H9 (cell line): ENCODE results near the gene TP53BP2. TPM values are rescaled to one million over a fixed set of nuclear protein-coding genes. Genes with fewer than 3 reads are reported as not detected.

Experiments used
- DNase-seq: peaks from one replicate; pipeline ENCODE4 v3.0.0-alpha.2; 2017
- H2AFZ ChIP-seq: one replicate; pipeline ENCODE4 v1.6.1; 2013; ENCODE audit warnings: mild to moderate bottlenecking, low read length, control low read depth, moderate library complexity
- H2AK5ac ChIP-seq: 2 replicates; pipeline ENCODE4 v1.6.1; 2013; ENCODE audit warnings: low read length, control low read depth, mixed read lengths; ENCODE audit not compliant: insufficient read length
- H2BK120ac ChIP-seq: one replicate; pipeline ENCODE4 v1.6.1; 2013; ENCODE audit warnings: low read depth, mild to moderate bottlenecking, low read length, control low read depth, inconsistent platforms; ENCODE audit not compliant: poor library complexity, severe bottlenecking
- H2BK12ac ChIP-seq: 2 replicates; pipeline ENCODE4 v1.6.1; 2013; ENCODE audit warnings: low read length, control low read depth, mixed read lengths, low read depth; ENCODE audit not compliant: insufficient read length
- H2BK15ac ChIP-seq: 2 replicates; pipeline ENCODE4 v1.6.1; 2013; ENCODE audit warnings: low read depth, low read length, control low read depth
- H2BK20ac ChIP-seq: one replicate; pipeline ENCODE4 v1.6.1; 2013; ENCODE audit warnings: low read depth, mild to moderate bottlenecking, low read length, control low read depth, inconsistent platforms; ENCODE audit not compliant: poor library complexity, severe bottlenecking
- H2BK5ac ChIP-seq: 2 replicates; pipeline ENCODE4 v1.6.1; 2013; ENCODE audit warnings: low read length, control low read depth, mixed read lengths; ENCODE audit not compliant: insufficient read length
- H3K14ac ChIP-seq: 2 replicates; pipeline ENCODE4 v1.6.1; 2013; ENCODE audit warnings: low read length, control low read depth; ENCODE audit not compliant: insufficient read depth
- H3K18ac ChIP-seq: 2 replicates; pipeline ENCODE4 v1.6.1; 2013; ENCODE audit warnings: low read depth, mild to moderate bottlenecking, mixed read lengths, low read length, control low read depth; ENCODE audit not compliant: insufficient read length
- H3K23ac ChIP-seq: 2 replicates; pipeline ENCODE4 v1.6.1; 2013; ENCODE audit warnings: low read length, control low read depth, mixed read lengths, low read depth; ENCODE audit not compliant: insufficient read length
- H3K23me2 ChIP-seq: 2 replicates; pipeline ENCODE4 v1.6.1; 2013; ENCODE audit warnings: low read depth, mild to moderate bottlenecking, mixed read lengths, low read length, control low read depth; ENCODE audit not compliant: insufficient read length, poor library complexity, severe bottlenecking
- H3K27ac ChIP-seq: 2 replicates; pipeline ENCODE4 v1.5.1; 2013; ENCODE audit warnings: low read length, control low read depth, mixed read lengths, low read depth; ENCODE audit not compliant: insufficient read length
- H3K27me3 ChIP-seq: 2 replicates; pipeline ENCODE4 v1.6.1; 2013; ENCODE audit warnings: low read length, control low read depth, inconsistent platforms; ENCODE audit not compliant: insufficient read depth
- H3K4ac ChIP-seq: 2 replicates; pipeline ENCODE4 v1.6.1; 2013; ENCODE audit warnings: low read depth, mild to moderate bottlenecking, control low read depth, inconsistent platforms, low read length, moderate library complexity
- H3K4me1 ChIP-seq: 2 replicates; pipeline ENCODE4 v1.6.1; 2013; ENCODE audit warnings: low read length, control low read depth, inconsistent platforms; ENCODE audit not compliant: insufficient read depth
- H3K4me2 ChIP-seq: 2 replicates; pipeline ENCODE4 v1.6.1; 2013; ENCODE audit warnings: low read length, control low read depth, mixed read lengths; ENCODE audit not compliant: insufficient read length, insufficient read depth
- H3K56ac ChIP-seq: 2 replicates; pipeline ENCODE4 v1.6.1; 2013; ENCODE audit warnings: low read depth, mild to moderate bottlenecking, mixed read lengths, low read length, control low read depth; ENCODE audit not compliant: insufficient read length
- H3K79me1 ChIP-seq: 2 replicates; pipeline ENCODE4 v1.6.1; 2013; ENCODE audit warnings: low read depth, mild to moderate bottlenecking, moderate library complexity, low read length, control low read depth, inconsistent platforms; ENCODE audit not compliant: insufficient read depth, poor library complexity, severe bottlenecking
- H3K79me2 ChIP-seq: 2 replicates; pipeline ENCODE4 v1.6.1; 2013; ENCODE audit warnings: low read length, control low read depth, inconsistent platforms; ENCODE audit not compliant: insufficient read depth
- H3K9ac ChIP-seq: 2 replicates; pipeline ENCODE4 v1.6.1; 2013; ENCODE audit warnings: low read length, control low read depth, mixed read lengths; ENCODE audit not compliant: insufficient read length; ENCODE audit errors: extremely low read depth
- H3K9me3 ChIP-seq: one replicate; pipeline ENCODE4 v1.6.1; 2013; ENCODE audit warnings: low read depth, low read length, inconsistent platforms; ENCODE audit not compliant: control insufficient read depth
- H3T11ph ChIP-seq: one replicate; pipeline ENCODE4 v1.6.1; 2013; ENCODE audit warnings: mild to moderate bottlenecking, low read length, control low read depth, inconsistent platforms
- H4K20me1 ChIP-seq: one replicate; pipeline ENCODE4 v1.6.1; 2013; ENCODE audit not compliant: control insufficient read depth, insufficient read length, insufficient read depth
- H4K5ac ChIP-seq: 2 replicates; pipeline ENCODE4 v1.6.1; 2013; ENCODE audit warnings: low read depth, mild to moderate bottlenecking, mixed read lengths, low read length, control low read depth; ENCODE audit not compliant: insufficient read length
- H4K8ac ChIP-seq: replicated peaks from 2 replicates; pipeline ENCODE4 v1.6.1; 2013; ENCODE audit warnings: low read length, control low read depth, mixed read lengths, low read depth; ENCODE audit not compliant: insufficient read length
- H4K91ac ChIP-seq: 2 replicates; pipeline ENCODE4 v1.6.1; 2013; ENCODE audit warnings: low read depth, mild to moderate bottlenecking, moderate library complexity, mixed read lengths, low read length, control low read depth; ENCODE audit not compliant: insufficient read length
- H3K27ac Mint-ChIP-seq, 3 experiments: 2 replicates in 2 of 3; 3 replicates in 1 of 3; pipeline ENCODE4 v1.8.0; 2020 to 2021; ENCODE audit warnings: mixed read lengths in 3 of 3, mild to moderate bottlenecking in 1 of 3, moderate library complexity in 1 of 3
- H3K27me3 Mint-ChIP-seq: 2 replicates; pipeline ENCODE4 v1.8.0; 2021; ENCODE audit warnings: low read depth, mild to moderate bottlenecking, moderate library complexity, mixed read lengths
- H3K36me3 Mint-ChIP-seq, 3 experiments: 2 replicates in 2 of 3; 3 replicates in 1 of 3; pipeline ENCODE4 v1.8.0; 2020 to 2021; ENCODE audit warnings: low read depth in 3 of 3, mixed read lengths in 3 of 3; ENCODE audit not compliant: insufficient read depth in 1 of 3
- H3K4me1 Mint-ChIP-seq, 2 experiments: 2 replicates each; pipeline ENCODE4 v1.8.0; 2020; ENCODE audit warnings: mixed read lengths in 2 of 2
- H3K4me3 Mint-ChIP-seq, 2 experiments: 2 replicates in 1 of 2; 3 replicates in 1 of 2; pipeline ENCODE4 v1.8.0; 2020 to 2021; ENCODE audit warnings: mild to moderate bottlenecking in 2 of 2, mixed read lengths in 2 of 2, moderate library complexity in 1 of 2
- H3K9me3 Mint-ChIP-seq, 2 experiments: 2 replicates in 1 of 2; 3 replicates in 1 of 2; pipeline ENCODE4 v1.8.0; 2020; ENCODE audit warnings: mild to moderate bottlenecking in 2 of 2, mixed read lengths in 2 of 2, moderate library complexity in 1 of 2
- total RNA-seq: library from RNA; stranded (reverse); gene quantifications from 2 replicates; pipeline ENCODE4 v1.2.1, GENCODE V29; 2021
- TF ChIP-seq, protein P1 (sequence below): fragments of 200-600 bp; sonication (generic); conservative IDR thresholded peaks from 3 replicates; pipeline ENCODE4 v1.8.0; 2021; ENCODE audit warnings: antibody characterized with exemption, mild to moderate bottlenecking

TP53BP2 gene
- total RNA-seq, 1 experiment from 2014 or later: 49.7 TPM

DNA sequence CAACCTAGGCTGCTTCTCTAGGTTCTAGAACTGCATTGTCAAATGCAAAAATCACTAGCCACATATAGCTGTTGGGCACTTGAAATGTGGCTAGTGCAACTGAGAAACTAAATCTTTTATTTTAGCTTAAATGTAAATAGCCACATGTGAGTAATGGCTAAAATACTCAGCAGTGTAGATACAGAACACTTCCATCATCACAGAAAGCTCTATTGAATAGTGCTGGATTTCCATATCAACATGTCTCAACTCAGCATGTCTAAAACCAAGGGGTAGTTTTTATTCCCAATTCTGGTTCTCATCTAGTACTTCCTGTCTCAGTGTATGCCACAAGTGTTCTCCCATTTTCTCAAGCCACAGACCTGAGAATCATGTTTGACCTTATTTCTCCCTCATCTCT lies 7.5 kb upstream of the TP53BP2 start:
- no peak overlapping the region for H3K4ac ChIP-seq

More for the DNA sequence above, 7.5 kb upstream of the TP53BP2 start:
- no peaks in the 10 kb centered on the region for H3K9me3 Mint-ChIP-seq
- no peaks in the 10 kb centered on the region for H3K36me3 Mint-ChIP-seq
- no peak overlapping the region for H4K8ac ChIP-seq
- no peaks in the 10 kb centered on the region for H3K79me1 ChIP-seq
- no peak overlapping the region for H2BK5ac ChIP-seq
- H2BK12ac ChIP-seq: no peak overlapping the region
- H2BK120ac ChIP-seq: no peak overlapping the region
- no peaks in the 10 kb centered on the region for H3K23me2 ChIP-seq
- H3K27ac Mint-ChIP-seq: no peak overlapping the region
- no peaks in the 10 kb centered on the region for H3K4me1 Mint-ChIP-seq
- no peak for DNase-seq
- peaks cover 3% of the 10 kb centered on the region; the same call in 1 of the 2 replicates for H3K27me3 Mint-ChIP-seq
- H4K20me1 ChIP-seq: no peaks in the 10 kb centered on the region
- no peaks in the 10 kb centered on the region for H3K27me3 ChIP-seq
- H4K91ac ChIP-seq: no peak overlapping the region
- no peak overlapping the region for H4K5ac ChIP-seq
- no peak overlapping the region for H3K56ac ChIP-seq
- no peak overlapping the region for H3K9ac ChIP-seq
- H3T11ph ChIP-seq: no peak overlapping the region
- H3K79me2 ChIP-seq: no peaks in the 10 kb centered on the region
- no peak overlapping the region for H3K4me3 Mint-ChIP-seq
- H3K4me1 ChIP-seq: no peaks in the 10 kb centered on the region
- no peak overlapping the region for H3K23ac ChIP-seq
- H2BK15ac ChIP-seq: no peak overlapping the region
- no peak overlapping the region for H3K4me2 ChIP-seq
- H2BK20ac ChIP-seq: no peak overlapping the region
- H2AK5ac ChIP-seq: no peak overlapping the region
- no peak overlapping the region for H3K18ac ChIP-seq
- no peaks in the 10 kb centered on the region for H3K9me3 ChIP-seq
- H3K14ac ChIP-seq: no peak overlapping the region
- H2AFZ ChIP-seq: no peak overlapping the region
- TF ChIP-seq, protein P1, sequence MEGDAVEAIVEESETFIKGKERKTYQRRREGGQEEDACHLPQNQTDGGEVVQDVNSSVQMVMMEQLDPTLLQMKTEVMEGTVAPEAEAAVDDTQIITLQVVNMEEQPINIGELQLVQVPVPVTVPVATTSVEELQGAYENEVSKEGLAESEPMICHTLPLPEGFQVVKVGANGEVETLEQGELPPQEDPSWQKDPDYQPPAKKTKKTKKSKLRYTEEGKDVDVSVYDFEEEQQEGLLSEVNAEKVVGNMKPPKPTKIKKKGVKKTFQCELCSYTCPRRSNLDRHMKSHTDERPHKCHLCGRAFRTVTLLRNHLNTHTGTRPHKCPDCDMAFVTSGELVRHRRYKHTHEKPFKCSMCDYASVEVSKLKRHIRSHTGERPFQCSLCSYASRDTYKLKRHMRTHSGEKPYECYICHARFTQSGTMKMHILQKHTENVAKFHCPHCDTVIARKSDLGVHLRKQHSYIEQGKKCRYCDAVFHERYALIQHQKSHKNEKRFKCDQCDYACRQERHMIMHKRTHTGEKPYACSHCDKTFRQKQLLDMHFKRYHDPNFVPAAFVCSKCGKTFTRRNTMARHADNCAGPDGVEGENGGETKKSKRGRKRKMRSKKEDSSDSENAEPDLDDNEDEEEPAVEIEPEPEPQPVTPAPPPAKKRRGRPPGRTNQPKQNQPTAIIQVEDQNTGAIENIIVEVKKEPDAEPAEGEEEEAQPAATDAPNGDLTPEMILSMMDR: no peak
- no peak overlapping the region for H3K27ac ChIP-seq
